Effector memory CD8-positive, alpha-beta T cell (primary cell): Measurements from ENCODE around the gene TTBK2.

Source experiments
- ATAC-seq: fragments of 150-1000 bp; cut with Tn5 transposase; replicated peaks from 2 replicates; pipeline ENCODE4 v1.10.0; 2021; ENCODE audit warnings: mild to moderate bottlenecking, moderate library complexity
- DNase-seq, 3 experiments: peaks; one replicate each; pipeline ENCODE4 v3.0.0; 2021
- H3K27ac Mint-ChIP-seq, 2 donors: one replicate each; pipeline ENCODE4 v1.8.0; 2022; ENCODE audit warnings: mild to moderate bottlenecking in 2 of 2, mixed read lengths in 2 of 2, moderate library complexity in 2 of 2
- H3K27me3 Mint-ChIP-seq, 2 donors: one replicate each; pipeline ENCODE4 v1.8.0; 2022; ENCODE audit warnings: mixed read lengths in 2 of 2
- H3K36me3 Mint-ChIP-seq: one replicate; pipeline ENCODE4 v1.8.0; 2022; ENCODE audit warnings: mild to moderate bottlenecking, moderate library complexity, mixed read lengths; ENCODE audit not compliant: insufficient read depth
- H3K4me1 Mint-ChIP-seq, 2 donors: one replicate each; pipeline ENCODE4 v1.8.0; 2022; ENCODE audit warnings: low read depth in 2 of 2, mixed read lengths in 2 of 2
- H3K4me3 Mint-ChIP-seq, 2 donors: one replicate each; pipeline ENCODE4 v1.8.0; 2022; ENCODE audit warnings: mild to moderate bottlenecking in 2 of 2, mixed read lengths in 2 of 2, moderate library complexity in 2 of 2
- H3K9me3 Mint-ChIP-seq, 2 donors: one replicate each; pipeline ENCODE4 v1.8.0; 2022; ENCODE audit warnings: mixed read lengths in 2 of 2

Gene TTBK2

DNA sequence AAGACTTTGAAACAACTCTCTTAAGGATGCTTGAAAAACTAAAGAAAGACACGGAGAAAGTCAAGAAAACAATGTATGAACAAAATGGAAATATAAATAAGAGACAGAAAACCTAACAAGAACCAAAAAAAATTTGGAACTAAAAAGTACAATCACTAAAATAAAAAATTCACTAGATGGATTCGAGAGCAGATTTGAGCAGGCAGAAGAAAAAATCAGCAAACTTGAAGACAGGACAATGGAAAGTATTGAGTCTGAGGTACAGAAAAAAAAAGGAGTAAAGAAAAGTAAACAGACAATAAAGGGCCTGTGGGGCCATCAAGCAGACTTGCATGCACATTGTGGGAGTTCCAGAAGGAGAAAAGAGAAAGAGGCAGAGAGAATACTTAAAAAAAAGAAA, 170.3 kb downstream of the TTBK2 start:
- peaks cover 0 to 3% of the 10 kb centered on the region in 2 donors for H3K4me1 Mint-ChIP-seq
- peaks cover 1 to 9% of the 10 kb centered on the region in 2 donors for H3K9me3 Mint-ChIP-seq
- H3K27ac Mint-ChIP-seq: no peak overlapping the region
- DNase-seq: no peak
- no peak for ATAC-seq
- peaks cover 18% of the 10 kb centered on the region for H3K36me3 Mint-ChIP-seq
- H3K27me3 Mint-ChIP-seq: no peaks in the 10 kb centered on the region
- no peak overlapping the region for H3K4me3 Mint-ChIP-seq

DNA sequence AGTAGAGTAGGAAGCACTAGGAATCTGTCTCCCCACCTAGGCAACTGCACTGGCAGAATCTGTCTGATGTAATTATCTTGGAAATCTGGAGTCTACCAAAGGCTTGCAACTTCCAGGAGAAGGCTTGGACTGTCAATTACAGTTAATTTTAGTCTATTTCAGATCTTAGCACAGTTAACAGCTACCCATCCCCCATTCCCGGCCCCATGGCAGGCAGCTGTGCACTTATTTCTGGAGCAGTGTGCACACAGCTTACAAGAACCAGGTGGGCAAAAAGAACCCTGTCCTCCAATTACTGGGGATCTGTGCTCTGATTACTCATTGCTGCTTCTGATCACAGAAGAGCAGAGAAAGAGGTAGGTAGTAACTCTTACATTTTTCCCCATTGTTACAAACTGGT, 171.3 kb downstream of the TTBK2 start:
- Mint-ChIP-seq H3K36me3 (peaks cover 24% of the 10 kb centered on the region), H3K4me3 (no peak overlapping the region), H3K27ac (no peak overlapping the region), H3K27me3 (no peaks in the 10 kb centered on the region), H3K9me3 (peaks cover 1 to 9% of the 10 kb centered on the region in 2 donors), H3K4me1 (peaks cover 0 to 3% of the 10 kb centered on the region in 2 donors)
- ATAC-seq: no peak
- no peak for DNase-seq

DNA sequence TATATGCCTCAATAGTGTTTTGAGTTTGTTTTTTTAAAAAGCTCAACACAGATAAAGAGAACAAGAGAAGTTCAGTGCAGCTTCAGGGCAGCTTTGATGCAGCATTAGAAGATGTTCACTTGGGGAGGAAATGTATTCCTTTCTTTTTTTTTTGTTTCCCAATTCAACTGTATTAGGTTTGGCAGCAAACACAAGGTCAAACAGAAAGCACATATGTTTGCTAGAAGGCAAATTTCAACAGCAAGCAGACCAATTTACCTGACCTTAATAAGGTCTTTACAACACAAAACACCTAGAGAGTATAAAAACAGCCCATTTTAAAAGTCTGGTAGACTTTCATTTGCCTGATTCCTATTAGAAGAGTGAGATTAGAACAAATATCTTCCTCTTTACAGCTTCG, 176.4 kb downstream of the TTBK2 start:
- DNase-seq: no peak
- Mint-ChIP-seq H3K27ac (no peak overlapping the region), H3K27me3 (no peaks in the 10 kb centered on the region), H3K9me3 (no peaks in the 10 kb centered on the region), H3K4me1 (no peaks in the 10 kb centered on the region), H3K4me3 (no peak overlapping the region), H3K36me3 (peaks cover 18% of the 10 kb centered on the region)
- no peak for ATAC-seq

DNA sequence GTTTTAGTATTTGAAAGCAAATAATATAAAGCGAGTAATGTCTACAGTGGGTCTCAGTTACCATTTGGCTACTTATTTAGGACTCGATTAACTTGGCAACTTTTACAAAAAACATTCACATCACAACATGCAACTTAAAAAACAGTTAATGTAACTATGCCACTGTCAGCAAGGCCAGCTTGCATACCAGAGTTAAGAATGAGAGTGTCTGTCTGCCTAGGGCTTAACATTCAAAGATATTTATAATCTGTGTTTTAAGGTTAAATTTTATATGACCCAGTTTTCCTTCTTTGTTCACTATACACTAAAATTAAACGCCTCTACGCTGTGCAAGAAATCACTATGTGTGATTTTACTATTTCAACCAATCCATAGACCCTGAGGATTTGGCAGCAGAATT, 178.4 kb downstream of the TTBK2 start:
- ATAC-seq: no peak
- no peak overlapping the region for H3K4me3 Mint-ChIP-seq

DNA sequence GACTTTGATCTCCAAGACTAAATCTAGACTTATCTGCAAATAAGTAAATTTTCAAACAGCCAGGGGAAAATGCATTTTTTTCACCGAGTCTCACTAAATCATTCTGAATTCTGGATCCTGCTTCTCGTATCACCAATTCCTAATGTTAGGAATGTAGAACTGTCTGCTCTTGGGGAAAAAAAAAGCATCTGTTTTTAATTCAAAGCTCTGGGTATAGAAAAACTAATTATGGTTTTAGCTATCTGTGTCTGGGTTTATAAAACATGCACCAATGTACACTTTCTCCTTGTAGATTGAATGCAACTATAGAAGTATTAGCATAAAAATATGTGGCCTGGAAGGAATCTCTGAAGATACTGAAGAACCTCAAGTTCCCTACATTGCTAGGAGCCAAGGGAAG, 178.9 kb downstream of the TTBK2 start:
- DNase-seq (no peak), ATAC-seq (no peak)
- Mint-ChIP-seq H3K4me1 (peaks cover 0 to 4% of the 10 kb centered on the region in 2 donors), H3K27ac (no peak overlapping the region), H3K36me3 (peaks cover 24% of the 10 kb centered on the region), H3K27me3 (no peaks in the 10 kb centered on the region), H3K4me3 (no peak overlapping the region), H3K9me3 (no peaks in the 10 kb centered on the region)

More for the DNA sequence above, 178.4 kb downstream of the TTBK2 start:
- no peaks in the 10 kb centered on the region for H3K9me3 Mint-ChIP-seq
- no peak overlapping the region for H3K27ac Mint-ChIP-seq
- DNase-seq: no peak
- peaks cover 0 to 4% of the 10 kb centered on the region in 2 donors for H3K4me1 Mint-ChIP-seq
- H3K27me3 Mint-ChIP-seq: no peaks in the 10 kb centered on the region
- H3K36me3 Mint-ChIP-seq: peaks cover 25% of the 10 kb centered on the region

DNA sequence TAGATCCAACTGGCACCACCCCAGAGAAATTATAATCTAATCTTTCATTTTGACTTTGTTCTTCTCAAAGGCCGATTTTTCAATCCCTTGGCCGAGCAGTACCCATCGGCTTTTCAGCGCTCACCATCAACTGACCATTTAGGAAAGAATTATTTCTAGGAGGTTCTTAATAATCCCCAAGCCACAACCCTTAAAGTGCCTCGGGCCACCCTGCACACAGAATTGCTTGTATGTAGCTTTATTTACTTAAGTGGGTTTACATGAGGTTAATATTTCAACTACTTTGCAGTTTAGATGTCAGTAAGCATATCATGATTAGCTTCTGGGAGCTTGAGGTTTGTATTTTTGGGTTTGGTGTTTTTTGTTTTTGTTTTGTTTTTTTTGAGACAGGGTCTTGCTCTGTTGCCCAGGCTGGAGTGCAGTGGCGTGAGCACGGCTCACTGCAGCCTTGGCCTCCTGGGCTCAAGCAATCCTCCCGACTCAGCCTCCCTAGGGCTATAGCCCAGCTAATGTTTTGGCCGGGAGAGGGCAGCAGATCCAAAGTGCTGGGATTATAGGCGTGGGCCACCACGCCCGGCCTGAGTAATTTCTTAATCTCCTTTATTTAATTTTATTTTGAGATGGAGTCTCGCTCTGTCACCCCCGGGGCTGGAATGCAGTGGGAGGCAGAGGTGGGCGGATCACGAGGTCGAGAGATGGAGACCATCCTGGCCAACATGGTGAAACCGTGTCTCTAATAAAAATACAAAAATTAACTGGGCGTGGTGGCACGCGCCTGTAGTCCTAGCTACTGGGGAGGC, 182.8 kb downstream of the TTBK2 start:
- H3K27me3 Mint-ChIP-seq: no peaks in the 10 kb centered on the region
- no peak for ATAC-seq

DNA sequence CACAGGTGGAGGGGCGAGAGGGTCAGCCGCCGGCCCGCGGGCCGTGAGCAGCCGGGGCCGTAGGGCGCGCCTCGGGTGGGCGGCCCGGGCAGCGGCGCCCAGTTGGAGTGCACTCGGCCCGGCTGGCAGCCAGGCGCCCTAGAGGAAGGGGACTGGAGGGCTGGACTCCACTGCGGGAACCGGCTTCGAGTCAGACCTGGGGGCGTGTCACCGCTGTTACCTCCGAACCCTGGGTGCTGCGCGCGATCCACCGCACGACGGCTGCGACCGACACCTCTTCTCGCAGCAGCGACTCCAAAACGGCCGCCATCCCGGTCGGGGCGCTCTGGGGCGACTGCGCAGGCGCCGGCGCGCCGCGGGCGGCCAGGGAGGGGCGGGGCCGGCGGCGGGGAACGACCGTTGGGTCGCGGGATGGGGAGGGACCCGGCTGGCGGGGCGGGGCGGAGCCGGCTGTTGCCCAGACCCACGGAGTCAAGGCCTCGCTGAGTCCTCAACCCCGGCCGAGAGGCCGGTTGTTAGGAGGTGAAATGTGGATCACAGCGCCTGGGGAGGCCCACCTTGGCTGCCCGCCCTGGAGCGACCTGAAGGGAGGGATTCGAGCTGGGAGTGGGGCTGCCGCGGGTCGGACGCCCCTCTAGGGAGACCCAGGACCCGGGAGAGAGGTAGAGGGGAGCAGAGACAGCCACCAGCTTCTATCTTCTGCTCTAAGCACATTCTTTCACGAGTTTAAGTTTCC, 183.6 kb downstream of the TTBK2 start, which contains the start of gene CDAN1:
Gene CDAN1, minus strand, starts transcription at position 336 of the 736 bp plus-strand sequence. Its CDS starts 26 bp downstream, at position 310.
- peak; percentile 85 to 88 (median 87) for DNase-seq

More for the DNA sequence above, 182.8 kb downstream of the TTBK2 start:
- Mint-ChIP-seq H3K9me3 (no peaks in the 10 kb centered on the region), H3K27ac (peak overlapping the region; percentile 73 to 90), H3K4me1 (peaks cover 5 to 14% of the 10 kb centered on the region in 2 donors), H3K4me3 (peak overlapping the region; percentile 76 to 77), H3K36me3 (peaks cover 24% of the 10 kb centered on the region)
- no peak for DNase-seq

DNA sequence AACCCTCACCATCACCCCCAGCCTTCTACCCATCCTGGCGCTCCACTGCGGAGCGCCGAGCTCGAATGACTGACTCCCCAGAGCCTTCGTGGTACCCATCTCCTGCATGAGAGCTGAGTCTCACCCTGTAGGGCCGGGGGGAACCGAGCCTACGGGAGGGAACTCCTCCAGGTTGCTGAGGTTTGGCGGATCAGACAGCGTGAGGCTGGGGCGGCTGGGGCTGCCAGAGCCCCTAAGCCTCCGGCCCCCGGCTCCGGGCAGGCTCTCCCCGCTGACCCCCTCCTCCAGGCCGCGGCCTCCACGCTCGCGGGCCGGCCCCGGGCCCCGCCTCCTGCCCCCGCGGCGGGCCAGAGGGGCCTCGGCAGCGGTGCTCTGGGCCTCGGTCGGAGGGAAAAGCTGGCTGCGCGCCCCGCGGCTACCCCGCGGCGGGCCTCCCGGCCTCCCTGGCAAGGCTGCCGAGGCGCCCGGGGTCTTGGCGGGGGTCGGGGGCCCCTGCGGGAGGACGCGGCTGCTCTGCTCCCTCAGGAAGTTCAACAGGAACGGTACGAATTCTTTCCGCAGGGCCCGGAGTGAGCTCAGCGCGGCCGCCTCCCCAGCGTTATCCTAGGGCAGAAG, 184.3 kb downstream of the TTBK2 start:
- Mint-ChIP-seq H3K9me3 (no peaks in the 10 kb centered on the region), H3K4me1 (peaks cover 5 to 16% of the 10 kb centered on the region in 2 donors), H3K27ac (peak overlapping the region; percentile 73 to 90), H3K36me3 (peaks cover 32% of the 10 kb centered on the region), H3K27me3 (no peaks in the 10 kb centered on the region), H3K4me3 (peak overlapping the region; percentile 76 to 77)
- no peak for DNase-seq
- peak; percentile 6 for ATAC-seq

More for the DNA sequence above, 183.6 kb downstream of the TTBK2 start, which contains the start of gene CDAN1:
- H3K4me1 Mint-ChIP-seq: peaks cover 5 to 16% of the 10 kb centered on the region in 2 donors
- no peaks in the 10 kb centered on the region for H3K27me3 Mint-ChIP-seq
- peak within 1 kb of the TSS; percentile 73 to 90 for H3K27ac Mint-ChIP-seq
- H3K36me3 Mint-ChIP-seq: peaks cover 27% of the 10 kb centered on the region
- H3K4me3 Mint-ChIP-seq: peak within 1 kb of the TSS; percentile 76 to 77
- no peaks in the 10 kb centered on the region for H3K9me3 Mint-ChIP-seq
- peak; percentile 89 for ATAC-seq

DNA sequence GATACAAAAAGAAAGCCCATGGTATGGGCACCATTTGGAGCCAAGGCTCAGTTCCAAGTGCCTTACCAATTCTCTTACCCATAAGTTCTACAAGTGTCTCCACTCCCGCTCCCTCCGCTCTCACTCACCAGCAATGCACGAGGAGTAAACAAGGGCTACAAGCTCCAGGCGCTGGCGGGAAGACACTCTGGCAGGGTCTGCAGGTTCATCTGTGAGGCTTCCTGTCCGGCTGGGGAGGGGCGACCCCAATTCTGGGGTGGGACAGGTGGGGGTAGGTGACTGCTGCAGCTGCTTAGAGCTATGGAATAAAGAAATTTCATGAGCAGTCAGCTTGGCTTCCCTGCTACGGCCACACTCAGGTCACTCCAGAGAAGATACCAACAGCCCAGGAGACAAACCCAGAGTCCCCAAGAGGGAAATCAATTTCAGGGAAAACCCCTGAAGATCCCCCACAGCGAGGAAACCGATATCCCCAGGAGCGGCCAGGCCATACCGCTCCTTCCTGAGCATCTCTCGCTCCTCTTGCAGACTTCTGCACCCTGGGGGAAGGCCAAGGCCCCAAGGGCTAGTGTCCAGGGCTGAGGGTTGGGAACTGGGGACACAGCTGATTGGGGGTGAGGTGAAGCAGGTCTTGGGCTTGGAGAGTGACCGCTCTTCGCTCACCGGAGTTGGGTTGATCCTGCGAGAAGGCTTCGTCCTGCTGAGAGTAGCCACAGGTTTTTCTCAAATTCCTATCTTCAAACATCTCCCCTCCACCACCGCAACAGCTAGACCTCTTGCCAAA, 185.0 kb downstream of the TTBK2 start:
- no peak for ATAC-seq
- Mint-ChIP-seq H3K9me3 (no peaks in the 10 kb centered on the region), H3K4me1 (peaks cover 5 to 16% of the 10 kb centered on the region in 2 donors), H3K4me3 (peak overlapping the region; percentile 76 to 77), H3K27me3 (no peaks in the 10 kb centered on the region), H3K36me3 (peaks cover 35% of the 10 kb centered on the region), H3K27ac (peak overlapping the region; percentile 57 to 88)
- no peak for DNase-seq

DNA sequence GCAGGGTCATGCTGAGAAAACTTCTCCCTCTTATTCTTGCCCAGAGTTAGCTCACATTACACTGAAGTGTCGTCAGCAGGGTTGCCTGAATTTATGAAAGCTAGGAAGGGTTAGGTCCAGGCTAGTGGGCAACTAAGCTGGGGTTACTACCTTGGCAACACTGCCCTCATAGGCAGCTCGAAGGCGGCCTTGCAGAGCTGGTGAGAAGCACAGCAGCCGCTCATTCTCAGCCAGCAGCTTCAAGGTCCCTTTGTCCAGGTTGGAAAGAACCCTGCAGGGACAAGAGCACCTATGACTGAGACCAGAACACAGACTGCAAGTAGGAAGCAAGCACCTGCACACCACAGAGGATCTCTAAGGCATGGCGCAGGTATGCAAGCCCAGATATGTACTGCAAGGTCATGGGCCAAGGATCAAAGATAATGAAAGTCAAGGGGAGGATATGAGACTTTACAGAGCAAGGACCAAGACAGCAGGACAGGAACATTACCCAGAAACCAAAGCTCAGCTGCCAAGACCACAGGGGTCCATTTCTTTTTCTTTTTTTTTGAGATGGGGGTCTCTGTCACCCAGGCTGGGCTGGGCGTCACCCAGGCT, 186.4 kb downstream of the TTBK2 start:
- no peaks in the 10 kb centered on the region for H3K27me3 Mint-ChIP-seq
- no peaks in the 10 kb centered on the region for H3K9me3 Mint-ChIP-seq
- H3K4me3 Mint-ChIP-seq: peak overlapping the region in 1 of 2 donors; percentile 60
- H3K4me1 Mint-ChIP-seq: peaks cover 5 to 16% of the 10 kb centered on the region in 2 donors
- no peak for DNase-seq
- peaks cover 47% of the 10 kb centered on the region for H3K36me3 Mint-ChIP-seq
- no peak for ATAC-seq
- H3K27ac Mint-ChIP-seq: no peak overlapping the region

DNA sequence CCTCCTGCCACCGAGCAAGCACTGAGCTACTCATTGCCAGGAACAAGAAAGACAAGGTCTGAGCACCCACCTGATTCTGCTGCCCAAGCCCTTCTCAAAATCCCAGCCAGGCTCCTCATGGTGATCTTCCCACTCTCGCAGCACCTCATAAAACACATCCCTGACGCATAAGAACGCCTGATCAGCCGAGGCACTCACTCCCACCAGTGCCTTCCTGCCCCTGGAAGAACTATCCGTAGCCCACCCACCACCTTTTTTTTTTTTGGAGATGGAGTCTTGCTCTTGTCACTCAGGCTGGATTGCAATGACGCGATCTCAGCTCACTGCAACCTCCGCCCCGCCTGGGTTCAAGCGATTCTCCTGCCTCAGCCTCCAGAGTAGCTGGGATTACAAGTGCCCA, 187.6 kb downstream of the TTBK2 start:
- Mint-ChIP-seq H3K36me3 (peaks cover 48% of the 10 kb centered on the region), H3K4me1 (peaks cover 5 to 16% of the 10 kb centered on the region in 2 donors), H3K4me3 (no peak overlapping the region), H3K9me3 (no peaks in the 10 kb centered on the region), H3K27me3 (no peaks in the 10 kb centered on the region), H3K27ac (peak overlapping the region in 1 of 2 donors; percentile 26)
- no peak for DNase-seq
- ATAC-seq: no peak

DNA sequence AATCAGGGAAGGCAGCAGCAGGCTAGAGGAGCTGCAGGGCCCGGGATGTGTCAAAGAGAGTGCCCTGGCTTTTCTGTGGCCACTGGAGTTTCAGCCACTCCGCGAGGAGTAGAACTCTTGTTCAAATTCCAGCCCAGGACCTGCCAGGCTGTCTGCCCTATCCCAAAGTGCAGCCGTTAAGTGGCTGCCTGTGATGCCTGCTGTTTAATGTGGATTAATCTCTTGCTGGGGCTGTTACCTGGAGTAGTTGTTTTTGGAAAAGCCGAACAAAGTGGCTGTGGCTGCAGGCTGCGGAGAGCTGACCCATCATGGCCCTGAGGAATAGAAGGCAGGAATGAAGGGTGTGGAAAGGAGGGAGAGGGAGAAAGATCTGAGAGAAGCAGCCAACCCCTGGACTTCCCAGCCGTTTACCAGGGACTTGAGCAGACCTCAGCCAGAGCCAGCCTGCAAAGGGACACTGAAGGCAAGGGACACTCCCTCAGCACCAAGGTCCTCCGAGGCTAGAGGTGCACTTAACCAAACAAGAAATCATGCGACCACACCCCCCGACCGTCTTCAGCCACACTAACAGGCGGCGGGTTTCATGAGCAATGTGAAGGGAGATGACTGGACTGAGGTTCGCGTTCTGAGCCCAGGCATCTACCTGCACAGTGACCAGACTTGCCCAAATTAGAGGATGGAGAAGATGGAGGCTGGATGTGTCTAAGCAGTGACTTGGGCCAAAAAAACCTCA, 188.3 kb downstream of the TTBK2 start:
- Mint-ChIP-seq H3K4me3 (no peak overlapping the region), H3K9me3 (no peaks in the 10 kb centered on the region)

More for the DNA sequence above, 188.3 kb downstream of the TTBK2 start:
- Mint-ChIP-seq H3K36me3 (peaks cover 47% of the 10 kb centered on the region), H3K27me3 (no peaks in the 10 kb centered on the region), H3K4me1 (peaks cover 5 to 12% of the 10 kb centered on the region in 2 donors), H3K27ac (peak overlapping the region in 1 of 2 donors; percentile 27)
- no peak for ATAC-seq
- DNase-seq: no peak
